Adrenal gland (tissue), 5 donors: ENCODE results near the gene FIP1L1.
A peak's percentile ranks its signal among the peaks of the same experiment; 100 is the strongest.

Source experiments
- POLR2A ChIP-seq, 2 donors: fragments of 450-650 bp; IDR thresholded peaks; one replicate each; pipeline ENCODE4 v1.6.1; 2017; ENCODE audit warnings: antibody characterized with exemption in 2 of 2, mild to moderate bottlenecking in 2 of 2, moderate library complexity in 1 of 2
- TF ChIP-seq, protein P1 (sequence below), 6 experiments: fragments of 450-650 bp in 4 of 6; fragments of 200-600 bp in 2 of 6; sonication (generic) in 1 of 6; IDR thresholded peaks; 1 replicate in 5 of 6; 2 replicates in 1 of 6; pipeline versions ENCODE4 v1.5.1 to v1.8.0; 2016 to 2021; ENCODE audit warnings: antibody characterized with exemption in 6 of 6, mild to moderate bottlenecking in 2 of 6, moderate library complexity in 1 of 6
- donor health status: DM: no; HTN: no; CAD: no.

DNA sequence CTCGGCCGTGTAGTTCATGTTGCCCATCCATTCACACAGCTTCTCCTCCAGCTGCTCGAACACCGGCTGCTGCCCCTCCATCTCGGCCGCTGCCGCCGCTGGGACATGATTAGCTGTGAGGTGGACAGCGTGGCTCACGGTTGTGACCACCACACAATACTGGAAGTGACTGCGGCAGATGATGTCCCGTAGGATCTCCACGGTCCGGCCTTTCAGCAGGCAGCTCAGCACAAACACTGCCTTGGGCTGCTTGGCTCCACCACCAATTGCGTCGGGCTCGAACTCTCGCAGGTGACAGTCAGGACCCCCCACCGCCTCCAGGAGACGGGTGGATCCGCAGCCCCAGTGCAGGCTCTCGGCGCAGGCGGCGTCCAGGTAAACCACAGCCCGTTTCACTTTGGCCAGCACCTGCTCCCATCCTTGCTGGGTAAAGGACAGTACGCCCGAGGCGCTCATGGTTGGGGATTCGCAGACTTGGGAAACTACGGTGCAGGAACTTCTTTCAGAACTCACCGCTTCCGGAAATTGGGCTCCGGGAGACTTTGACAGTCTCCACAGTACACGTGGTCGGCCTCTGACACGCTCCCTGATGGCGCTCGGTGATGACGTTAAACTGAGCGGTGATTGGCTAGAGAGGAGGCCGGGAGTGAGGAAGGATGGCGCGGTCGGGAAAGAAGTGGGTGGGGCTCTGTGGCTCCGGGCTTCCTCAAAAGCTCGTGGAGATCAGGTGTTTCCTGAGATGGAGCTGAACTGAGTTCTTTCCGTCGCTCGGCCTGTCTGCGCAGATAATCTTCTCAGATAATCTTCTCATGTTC lies 11.7 kb upstream of the FIP1L1 start, which contains the start of gene SCFD2:
- TF ChIP-seq POLR2A (IDR thresholded peaks at IDR 0.05) = peak in 1 of 2 donors; percentile 23
- TF ChIP-seq, protein P1, sequence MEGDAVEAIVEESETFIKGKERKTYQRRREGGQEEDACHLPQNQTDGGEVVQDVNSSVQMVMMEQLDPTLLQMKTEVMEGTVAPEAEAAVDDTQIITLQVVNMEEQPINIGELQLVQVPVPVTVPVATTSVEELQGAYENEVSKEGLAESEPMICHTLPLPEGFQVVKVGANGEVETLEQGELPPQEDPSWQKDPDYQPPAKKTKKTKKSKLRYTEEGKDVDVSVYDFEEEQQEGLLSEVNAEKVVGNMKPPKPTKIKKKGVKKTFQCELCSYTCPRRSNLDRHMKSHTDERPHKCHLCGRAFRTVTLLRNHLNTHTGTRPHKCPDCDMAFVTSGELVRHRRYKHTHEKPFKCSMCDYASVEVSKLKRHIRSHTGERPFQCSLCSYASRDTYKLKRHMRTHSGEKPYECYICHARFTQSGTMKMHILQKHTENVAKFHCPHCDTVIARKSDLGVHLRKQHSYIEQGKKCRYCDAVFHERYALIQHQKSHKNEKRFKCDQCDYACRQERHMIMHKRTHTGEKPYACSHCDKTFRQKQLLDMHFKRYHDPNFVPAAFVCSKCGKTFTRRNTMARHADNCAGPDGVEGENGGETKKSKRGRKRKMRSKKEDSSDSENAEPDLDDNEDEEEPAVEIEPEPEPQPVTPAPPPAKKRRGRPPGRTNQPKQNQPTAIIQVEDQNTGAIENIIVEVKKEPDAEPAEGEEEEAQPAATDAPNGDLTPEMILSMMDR (IDR thresholded peaks at IDR 0.05) = no peak
